SH-SY5Y (cell line): ENCODE data around the gene FAM174B.

ENCODE experiments used
- GATA2 ChIP-seq: IDR thresholded peaks from 2 replicates; pipeline ENCODE4 v1.6.1; 2011; ENCODE audit warnings: mild to moderate bottlenecking, low read depth, low read length
- GATA3 ChIP-seq: IDR thresholded peaks from 2 replicates; pipeline ENCODE4 v1.6.1; 2011; ENCODE audit warnings: low read depth, mild to moderate bottlenecking, low read length, moderate library complexity

DNA sequence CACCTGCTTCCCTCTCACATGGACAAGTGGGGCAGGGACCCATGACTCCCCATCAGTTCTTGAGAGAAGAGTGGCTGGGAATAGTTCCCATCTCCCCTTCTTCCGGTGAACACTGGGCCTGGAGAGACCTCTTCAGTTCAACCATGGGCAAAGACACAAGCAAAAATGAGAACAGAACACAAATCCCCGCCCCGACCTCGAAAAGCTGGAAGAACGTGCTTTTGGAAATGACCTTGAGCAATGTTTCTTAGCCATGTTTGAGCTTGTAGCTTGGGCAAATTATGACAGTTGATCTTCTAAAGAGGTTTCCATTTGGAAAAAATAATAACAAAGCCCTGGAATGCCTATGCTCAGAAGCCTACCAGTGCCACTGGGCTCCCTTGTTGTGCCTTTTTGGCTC lies 59.0 kb downstream of the FAM174B start:
- no peak for TF ChIP-seq GATA2
- TF ChIP-seq GATA3 = no peak
